ENCODE measurements around the gene NBPF3.
"Not testable (repeated sequence)": the region's sequence is repeated elsewhere in the genome, so short reads cannot be mapped to it uniquely, and the experiment has no call there.

Gene NBPF3

DNA sequence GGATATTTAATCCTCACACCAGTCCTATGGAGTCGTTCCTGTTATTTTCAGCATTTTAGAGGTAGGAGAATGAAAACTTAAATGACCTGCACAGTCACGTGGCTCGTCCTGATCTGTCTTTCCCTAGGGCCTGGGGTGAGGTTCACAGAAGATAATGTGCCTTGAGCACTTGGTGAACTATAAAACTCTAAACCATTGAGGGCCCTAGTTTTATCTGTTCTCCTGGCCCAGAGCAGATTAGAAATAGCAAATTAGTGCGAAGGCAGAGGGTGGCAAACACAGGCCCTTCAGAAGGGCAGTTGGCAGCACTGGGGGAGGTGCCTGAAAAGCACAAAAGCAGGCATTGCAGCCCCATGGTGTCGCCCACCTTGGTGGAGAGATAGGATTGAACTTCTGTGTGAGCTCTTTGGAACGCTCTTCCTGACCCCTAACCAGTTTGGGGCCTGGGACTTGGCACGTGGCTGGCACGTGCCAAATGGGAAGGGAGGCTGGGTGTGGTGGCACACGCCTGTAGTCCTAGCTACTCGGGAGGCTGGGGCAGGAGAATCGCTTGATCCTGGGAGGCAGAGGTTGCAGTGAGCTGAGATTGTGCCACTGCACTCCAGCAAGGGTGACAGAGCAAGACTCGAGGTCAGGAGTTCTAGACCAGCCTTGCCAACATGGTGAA lies 1.2 kb upstream of the NBPF3 start:
- in situ Hi-C loops (cut with MboI; ENCODE audit: low sequenced_read_pairs) = not testable (repeated sequence)

DNA sequence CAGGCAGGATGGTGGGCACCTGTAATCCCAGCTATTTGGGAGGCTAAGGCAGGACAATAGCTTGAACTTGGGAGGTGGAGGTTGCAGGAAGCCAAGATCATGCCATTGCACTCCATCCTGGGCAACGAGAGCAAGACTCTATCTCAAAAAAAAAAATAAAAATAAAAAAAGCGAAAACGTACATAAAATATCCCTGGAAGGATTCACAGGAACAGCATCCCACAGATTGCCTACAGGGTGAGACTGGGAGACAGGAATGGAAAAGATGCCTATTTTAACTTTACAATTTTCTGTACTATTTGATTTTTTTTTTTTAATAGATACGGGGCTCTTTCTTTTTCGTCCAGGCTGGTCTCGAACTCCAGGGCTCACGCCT lies 604 bp upstream of the NBPF3 start:
- in situ Hi-C loops (cut with MboI; ENCODE audit: low sequenced_read_pairs) = no loop called here

DNA sequence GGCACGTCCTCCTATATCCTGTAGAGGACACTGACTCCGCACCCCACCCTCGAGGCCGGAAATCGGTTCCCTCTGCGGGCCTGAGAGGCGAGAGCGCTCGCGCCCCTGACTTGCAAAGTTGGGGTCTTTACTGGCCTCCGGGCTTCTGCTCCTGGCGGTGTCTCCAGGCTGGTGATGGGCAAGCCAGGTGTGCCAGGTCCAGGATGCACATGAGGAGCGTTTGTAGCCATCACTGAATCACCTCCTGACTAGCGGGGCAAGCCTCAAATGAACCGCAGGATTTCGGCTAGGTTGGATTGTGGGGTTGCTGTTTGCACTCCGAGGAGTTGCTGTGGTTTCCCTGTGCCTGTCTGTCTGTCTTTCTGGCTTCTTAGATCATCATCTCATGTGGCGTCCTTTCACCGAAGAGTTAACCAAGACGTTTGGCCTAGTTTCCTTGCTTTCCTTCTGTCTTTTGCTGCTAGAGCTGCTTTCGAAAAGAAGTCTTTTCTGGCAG lies 741 bp downstream of the NBPF3 start:
- in situ Hi-C loops (cut with MboI; ENCODE audit: low sequenced_read_pairs) = not testable (repeated sequence)

- in situ Hi-C loops (cut with MboI; ENCODE audit: low sequenced_read_pairs) = not testable (repeated sequence)
These were observed 6.7 kb downstream of the NBPF3 start for GRCh38 chr1:21446647-21447046.

GRCh38 chr1:21447311-21447710 lies 7.4 kb downstream of the NBPF3 start:
- in situ Hi-C loops (cut with MboI; ENCODE audit: low sequenced_read_pairs) = no loop called here

GRCh38 chr1:21449906-21450305 lies 10.0 kb downstream of the NBPF3 start:
- in situ Hi-C loops (cut with MboI; ENCODE audit: low sequenced_read_pairs) = no loop called here

DNA sequence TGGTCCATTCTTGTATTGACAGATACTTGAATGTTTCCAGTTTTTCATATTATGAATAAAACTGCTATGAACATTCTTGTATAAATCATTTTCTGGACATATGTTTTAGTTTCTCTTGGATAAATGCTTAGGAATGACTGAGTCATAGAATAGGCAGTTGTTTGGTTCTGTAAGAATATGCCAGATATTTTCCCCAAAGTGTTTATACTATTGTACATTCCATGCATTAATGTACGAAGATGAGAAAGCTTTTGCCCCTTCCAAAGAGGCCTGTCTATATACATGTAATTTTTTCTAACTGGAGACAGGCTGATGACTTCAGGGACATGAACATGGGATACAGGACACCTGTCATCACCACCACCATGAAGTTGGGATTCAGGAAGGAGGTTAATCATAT lies 11.3 kb downstream of the NBPF3 start:
- in situ Hi-C loops (cut with MboI; ENCODE audit: low sequenced_read_pairs) = no loop called here

- in situ Hi-C loops (cut with MboI; ENCODE audit: low sequenced_read_pairs) = no loop called here
These were observed 12.1 kb downstream of the NBPF3 start for GRCh38 chr1:21451981-21452411.

- in situ Hi-C loops (cut with MboI; ENCODE audit: low sequenced_read_pairs) = not testable (repeated sequence)
These were observed 14.2 kb downstream of the NBPF3 start for GRCh38 chr1:21453964-21454614.

DNA sequence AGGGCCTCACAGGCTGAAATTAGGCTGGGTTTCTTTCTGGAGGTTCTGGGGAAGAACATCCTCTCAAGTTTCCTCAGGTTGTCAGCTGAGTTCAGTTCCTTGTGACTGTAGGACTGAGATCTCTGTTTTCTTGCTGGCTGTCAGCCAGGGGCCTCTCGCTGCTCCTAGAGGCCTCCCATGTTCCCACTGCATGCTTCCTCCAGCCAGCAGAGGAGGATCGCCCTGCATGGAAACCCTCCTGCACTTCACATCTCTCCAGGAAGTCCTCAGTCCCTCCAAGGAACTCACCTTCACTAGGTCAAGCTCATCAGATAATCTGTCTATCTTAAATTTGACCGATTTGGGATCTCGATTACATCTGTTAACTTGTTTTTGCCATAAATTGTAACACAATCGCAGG lies 15.0 kb downstream of the NBPF3 start:
- in situ Hi-C loops (cut with MboI; ENCODE audit: low sequenced_read_pairs) = not testable (repeated sequence)

DNA sequence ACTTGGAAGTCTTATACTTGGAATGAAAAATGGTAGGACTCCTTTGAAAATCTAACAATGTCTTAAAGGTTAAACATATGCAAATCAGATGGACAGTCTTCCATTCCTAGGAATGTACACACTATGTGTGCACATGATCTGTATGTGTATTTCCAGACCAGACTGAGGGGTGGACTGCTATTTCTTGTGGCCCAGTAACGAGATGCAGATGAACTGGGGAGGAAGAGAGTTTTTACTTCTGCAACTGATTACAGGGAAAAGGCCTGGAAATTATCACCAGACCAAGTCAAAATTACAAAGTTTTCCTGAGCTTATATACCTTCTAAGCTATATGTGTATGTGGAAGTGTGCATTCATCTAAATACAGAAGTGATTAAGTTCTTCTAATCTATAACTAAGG lies 17.7 kb downstream of the NBPF3 start:
- in situ Hi-C loops (cut with MboI; ENCODE audit: low sequenced_read_pairs) = no loop called here

GRCh38 chr1:21465127-21465526 lies 25.2 kb downstream of the NBPF3 start:
- in situ Hi-C loops (cut with MboI; ENCODE audit: low sequenced_read_pairs) = not testable (repeated sequence)

DNA sequence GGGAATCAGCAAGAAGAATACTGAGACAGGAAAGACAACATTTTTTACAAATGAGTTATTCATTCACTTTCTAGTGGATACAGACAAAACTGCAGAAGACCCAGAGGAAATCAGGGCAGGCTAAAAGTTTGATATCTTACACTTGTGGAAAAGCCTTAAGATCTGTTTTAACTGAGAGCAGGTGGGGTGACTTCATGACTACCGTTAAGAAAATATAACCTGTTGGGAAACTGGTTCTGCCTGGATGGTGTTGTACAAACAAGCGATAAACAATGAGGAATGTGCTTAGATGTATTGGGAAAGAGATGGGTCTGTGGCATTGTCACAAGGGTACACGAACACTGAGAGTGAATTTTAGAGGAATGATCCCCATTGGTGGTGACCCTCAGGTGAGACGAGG lies 28.0 kb downstream of the NBPF3 start:
- in situ Hi-C loops (cut with MboI; ENCODE audit: low sequenced_read_pairs) = not testable (repeated sequence)

GRCh38 chr1:21468599-21468998 lies 28.7 kb downstream of the NBPF3 start:
- in situ Hi-C loops (cut with MboI; ENCODE audit: low sequenced_read_pairs) = no loop called here

- in situ Hi-C loops (cut with MboI; ENCODE audit: low sequenced_read_pairs) = no loop called here
These were observed 29.6 kb downstream of the NBPF3 start for GRCh38 chr1:21469581-21469980.

- in situ Hi-C loops (cut with MboI; ENCODE audit: low sequenced_read_pairs) = no loop called here
These were observed 32.9 kb downstream of the NBPF3 start for GRCh38 chr1:21472861-21473260.

GRCh38 chr1:21478356-21478755 lies 38.4 kb downstream of the NBPF3 start:
- in situ Hi-C loops (cut with MboI; ENCODE audit: low sequenced_read_pairs) = no loop called here

DNA sequence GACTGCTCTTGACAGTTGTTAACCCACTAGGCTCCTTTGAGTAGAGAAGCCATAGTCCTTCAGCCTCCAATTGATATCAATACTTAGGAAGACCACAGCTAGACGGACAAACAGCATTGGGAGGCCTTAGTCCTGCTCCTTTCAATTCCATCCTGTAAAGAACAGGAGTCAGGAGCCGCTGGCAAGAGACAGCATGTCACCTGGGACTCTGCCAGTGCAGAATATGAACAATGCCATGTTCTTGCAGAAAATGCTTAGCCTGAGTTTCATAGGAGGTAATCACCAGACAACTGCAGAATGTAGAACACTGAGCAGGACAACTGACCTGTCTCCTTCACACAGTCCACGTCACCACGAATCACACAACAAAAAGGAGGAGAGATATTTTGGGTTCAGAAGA lies 43.9 kb downstream of the NBPF3 start:
- in situ Hi-C loops (cut with MboI; ENCODE audit: low sequenced_read_pairs) = not testable (repeated sequence)

GRCh38 chr1:21489146-21489545 lies 49.2 kb downstream of the NBPF3 start:
- in situ Hi-C loops (cut with MboI; ENCODE audit: low sequenced_read_pairs) = no loop called here

DNA sequence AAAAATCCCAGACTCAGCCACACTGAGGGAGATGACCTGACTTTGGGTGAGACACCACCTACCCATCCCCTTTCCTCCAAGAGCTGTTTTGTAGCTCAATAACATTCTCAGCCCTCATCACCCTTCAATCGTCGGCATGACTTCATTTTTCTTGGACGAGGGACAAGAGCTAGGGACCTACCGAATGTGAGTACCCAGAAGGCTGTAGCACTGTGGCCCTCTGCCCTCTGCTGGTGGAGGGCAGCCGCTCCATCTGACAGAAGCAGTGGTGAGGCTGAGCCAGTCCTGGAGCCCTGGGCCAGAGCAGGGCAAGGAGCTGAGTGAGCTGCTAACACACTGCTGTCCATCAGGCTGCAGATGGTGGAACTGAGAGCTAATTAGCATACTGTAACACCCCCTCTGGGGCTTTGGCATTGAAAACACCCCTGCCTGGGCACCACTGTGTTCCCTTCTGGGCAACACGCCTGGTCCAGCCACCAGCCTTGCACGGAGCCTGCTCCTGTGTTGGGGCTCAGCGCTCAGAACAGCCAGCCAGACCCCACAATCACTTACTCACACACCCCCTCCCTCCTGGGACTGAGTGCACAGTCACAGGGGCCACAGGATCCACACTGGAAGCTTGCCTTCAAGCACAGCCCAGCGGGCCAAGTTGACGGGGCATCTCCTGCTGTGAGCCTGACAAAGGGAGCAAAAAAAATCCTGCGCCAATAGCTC lies 51.0 kb downstream of the NBPF3 start:
- in situ Hi-C loops (cut with MboI; ENCODE audit: low sequenced_read_pairs) = no loop called here

- in situ Hi-C loops (cut with MboI; ENCODE audit: low sequenced_read_pairs) = no loop called here
These were observed 51.8 kb downstream of the NBPF3 start for GRCh38 chr1:21491488-21492355.

Measured in hTERT RPE-1 (cell line).